Measurements from ENCODE around the gene KDM5B. TPM values are rescaled to one million over a fixed set of nuclear protein-coding genes. Genes with fewer than 3 reads are reported as not detected.

The KDM5B gene
- total RNA-seq, 1 experiment from 2014 or later, result 86.7 TPM

DNA sequence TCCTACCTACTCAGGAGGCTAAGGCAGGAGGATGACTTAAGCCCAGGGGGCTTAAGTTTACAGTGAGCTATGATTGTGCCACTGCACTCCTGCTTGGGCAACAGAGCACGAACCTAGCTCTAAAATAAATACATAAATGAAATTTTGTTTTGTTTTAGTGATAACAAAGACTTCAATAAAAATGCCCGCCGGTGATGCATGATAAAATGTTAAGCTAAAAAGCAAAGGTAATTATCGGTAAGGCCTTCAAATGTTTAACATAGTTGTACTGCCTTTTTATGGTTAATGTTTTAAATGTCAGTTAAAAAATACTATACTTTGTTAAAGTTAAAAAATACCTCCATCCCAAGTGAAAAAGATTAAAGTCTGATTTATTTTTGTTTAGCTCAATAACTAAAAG lies 27.0 kb downstream of the KDM5B start:
- Mint-ChIP-seq H3K36me3 (ENCODE audit: insufficient read depth, unreplicated experiment) (peaks cover 3% of the 10 kb centered on the region), H3K4me1 (ENCODE audit: low read depth, unreplicated experiment) (no peaks in the 10 kb centered on the region), H3K9me3 (ENCODE audit: low read depth, unreplicated experiment) (no peaks in the 10 kb centered on the region), H3K27ac (ENCODE audit: unreplicated experiment) (no peak overlapping the region), H3K4me3 (ENCODE audit: low read depth, unreplicated experiment) (no peak overlapping the region), H3K27me3 (ENCODE audit: unreplicated experiment) (no peaks in the 10 kb centered on the region)
- no TSS peak for BruUV-seq (replicated peaks)
- intact Hi-C loops (cut with micrococcal nuclease; ENCODE audit: unreplicated experiment), result no loop called here
- TF ChIP-seq, protein P1, sequence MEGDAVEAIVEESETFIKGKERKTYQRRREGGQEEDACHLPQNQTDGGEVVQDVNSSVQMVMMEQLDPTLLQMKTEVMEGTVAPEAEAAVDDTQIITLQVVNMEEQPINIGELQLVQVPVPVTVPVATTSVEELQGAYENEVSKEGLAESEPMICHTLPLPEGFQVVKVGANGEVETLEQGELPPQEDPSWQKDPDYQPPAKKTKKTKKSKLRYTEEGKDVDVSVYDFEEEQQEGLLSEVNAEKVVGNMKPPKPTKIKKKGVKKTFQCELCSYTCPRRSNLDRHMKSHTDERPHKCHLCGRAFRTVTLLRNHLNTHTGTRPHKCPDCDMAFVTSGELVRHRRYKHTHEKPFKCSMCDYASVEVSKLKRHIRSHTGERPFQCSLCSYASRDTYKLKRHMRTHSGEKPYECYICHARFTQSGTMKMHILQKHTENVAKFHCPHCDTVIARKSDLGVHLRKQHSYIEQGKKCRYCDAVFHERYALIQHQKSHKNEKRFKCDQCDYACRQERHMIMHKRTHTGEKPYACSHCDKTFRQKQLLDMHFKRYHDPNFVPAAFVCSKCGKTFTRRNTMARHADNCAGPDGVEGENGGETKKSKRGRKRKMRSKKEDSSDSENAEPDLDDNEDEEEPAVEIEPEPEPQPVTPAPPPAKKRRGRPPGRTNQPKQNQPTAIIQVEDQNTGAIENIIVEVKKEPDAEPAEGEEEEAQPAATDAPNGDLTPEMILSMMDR (IDR thresholded peaks at IDR 0.05; ENCODE audit: unreplicated experiment), result no peak
- CTCF ChIA-PET, result interaction anchor here (0.5 kb wide), 1 partner anchor 943 kb away, joined by 9 read pairs; no protein-coding TSS in a partner anchor
- no peak for DNase-seq

DNA sequence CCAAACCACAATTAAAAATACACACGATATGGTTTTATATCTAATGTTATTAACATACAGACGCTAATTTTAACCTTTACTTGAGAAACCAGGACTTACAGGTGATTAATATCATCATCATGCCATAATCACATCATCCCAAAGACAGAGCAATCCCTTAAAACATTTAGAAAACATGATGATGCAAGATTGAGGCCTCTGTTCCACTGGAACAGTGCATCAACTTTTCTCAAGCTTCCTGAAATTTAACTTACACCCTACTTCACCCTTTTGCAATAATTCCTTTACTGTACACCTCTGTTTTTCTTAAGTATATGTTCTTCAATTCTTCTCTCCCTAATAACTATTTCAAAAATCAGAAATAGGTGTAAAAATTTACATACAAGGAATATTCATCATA lies 38.1 kb downstream of the KDM5B start:
- no peak overlapping the region for H3K27ac Mint-ChIP-seq (ENCODE audit: unreplicated experiment)
- no peaks in the 10 kb centered on the region for H3K27me3 Mint-ChIP-seq (ENCODE audit: unreplicated experiment)
- H3K4me3 Mint-ChIP-seq (ENCODE audit: low read depth, unreplicated experiment), result no peak overlapping the region
- no peaks in the 10 kb centered on the region for H3K4me1 Mint-ChIP-seq (ENCODE audit: low read depth, unreplicated experiment)
- DNase-seq, result no peak
- no peaks in the 10 kb centered on the region for H3K9me3 Mint-ChIP-seq (ENCODE audit: low read depth, unreplicated experiment)
- BruUV-seq (replicated peaks), result no TSS peak
- CTCF ChIA-PET, result no interaction called here
- TF ChIP-seq, protein P1 (IDR thresholded peaks at IDR 0.05; ENCODE audit: unreplicated experiment), result no peak
- intact Hi-C loops (cut with micrococcal nuclease; ENCODE audit: unreplicated experiment), result no loop called here
- H3K36me3 Mint-ChIP-seq (ENCODE audit: insufficient read depth, unreplicated experiment), result peaks cover 24% of the 10 kb centered on the region

DNA sequence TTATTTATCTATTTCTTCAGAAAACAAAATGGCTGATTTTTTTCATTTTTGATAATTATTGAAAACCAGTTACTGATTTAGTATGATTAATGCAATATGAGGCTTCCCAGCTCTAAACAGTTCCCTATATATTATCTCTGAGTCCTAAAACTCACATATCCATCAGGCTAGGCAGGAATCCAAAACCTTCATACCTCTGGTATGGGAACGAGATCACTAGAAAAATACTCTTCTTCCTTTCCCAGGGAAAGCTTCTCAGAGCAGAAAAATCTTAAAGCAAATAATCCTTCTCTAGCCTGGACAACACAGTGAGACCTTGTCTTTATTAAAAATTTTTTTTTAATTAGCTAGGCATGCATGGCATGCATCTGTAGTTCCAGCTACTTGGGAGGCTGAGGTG lies 42.5 kb downstream of the KDM5B start:
- Mint-ChIP-seq H3K27ac (ENCODE audit: unreplicated experiment) (no peak overlapping the region), H3K36me3 (ENCODE audit: insufficient read depth, unreplicated experiment) (peaks cover 28% of the 10 kb centered on the region), H3K4me1 (ENCODE audit: low read depth, unreplicated experiment) (no peaks in the 10 kb centered on the region), H3K9me3 (ENCODE audit: low read depth, unreplicated experiment) (no peaks in the 10 kb centered on the region), H3K27me3 (ENCODE audit: unreplicated experiment) (no peaks in the 10 kb centered on the region), H3K4me3 (ENCODE audit: low read depth, unreplicated experiment) (no peak overlapping the region)
- TF ChIP-seq, protein P1 (IDR thresholded peaks at IDR 0.05; ENCODE audit: unreplicated experiment), result no peak
- intact Hi-C loops (cut with micrococcal nuclease; ENCODE audit: unreplicated experiment), result no loop called here
- CTCF ChIA-PET, result no interaction called here
- no TSS peak for BruUV-seq (replicated peaks)
- DNase-seq, result no peak

DNA sequence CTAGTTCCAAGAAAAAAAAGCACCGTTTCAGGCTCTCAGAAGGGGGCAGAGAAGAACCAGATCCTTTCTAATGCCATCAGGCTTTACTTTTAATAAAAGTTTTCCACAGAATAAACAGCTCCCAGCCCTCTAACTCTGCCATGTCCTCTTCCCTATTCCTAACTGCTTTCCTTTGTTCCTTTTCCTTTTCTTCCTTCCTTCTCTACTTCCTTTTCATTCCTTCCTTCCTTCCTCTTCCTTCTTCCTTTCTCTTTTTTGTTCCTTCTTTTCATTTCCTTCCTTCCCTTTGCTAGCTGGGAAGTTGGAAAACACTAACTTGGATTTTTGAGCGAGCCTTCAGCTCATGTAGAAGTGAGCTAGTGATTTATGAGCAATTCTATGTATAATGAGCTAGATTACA lies 46.2 kb downstream of the KDM5B start:
- no peaks in the 10 kb centered on the region for H3K4me1 Mint-ChIP-seq (ENCODE audit: low read depth, unreplicated experiment)
- BruUV-seq (replicated peaks), result no TSS peak
- CTCF ChIA-PET, result no interaction called here
- TF ChIP-seq, protein P1 (IDR thresholded peaks at IDR 0.05; ENCODE audit: unreplicated experiment), result no peak
- intact Hi-C loops (cut with micrococcal nuclease; ENCODE audit: unreplicated experiment), result no loop called here
- no peak overlapping the region for H3K27ac Mint-ChIP-seq (ENCODE audit: unreplicated experiment)
- DNase-seq, result no peak
- H3K9me3 Mint-ChIP-seq (ENCODE audit: low read depth, unreplicated experiment), result no peaks in the 10 kb centered on the region
- no peaks in the 10 kb centered on the region for H3K27me3 Mint-ChIP-seq (ENCODE audit: unreplicated experiment)
- peaks cover 44% of the 10 kb centered on the region for H3K36me3 Mint-ChIP-seq (ENCODE audit: insufficient read depth, unreplicated experiment)
- H3K4me3 Mint-ChIP-seq (ENCODE audit: low read depth, unreplicated experiment), result no peak overlapping the region
